Epithelial cell of alveolus of lung (primary cell): ENCODE results near the gene SERPINB8. TPM values are rescaled to one million over a fixed set of nuclear protein-coding genes. Genes with fewer than 3 reads are reported as not detected.

ENCODE experiments used
- total RNA-seq: library from RNA; depleted of rRNA; stranded (reverse); fragments of >200 nt; gene quantifications from 2 replicates; pipeline ENCODE4 v1.2.1, GENCODE V29; 2015

Gene SERPINB8
- 1.4 and 15.6 TPM in 2 replicates for total RNA-seq

GRCh38 chr18:63969942-63970808 is at the start of gene SERPINB8:
SERPINB8 (plus strand) TSS chr18:63970081; CDS start chr18:63978309, 8,228 bp downstream.

GRCh38 chr18:63949068-63949737 is 20.7 kb upstream of the SERPINB8 start, which contains the start of gene HMSD:
HMSD (plus strand) TSS chr18:63949301; CDS start chr18:63953456, 4,155 bp downstream.

Other genes starting within 250 kb of the SERPINB8 start
- 0.91 TPM in 1 of 2 replicates, not detected in the other for gene SERPINB7, start 194.7 kb upstream of the SERPINB8 start, total RNA-seq
- gene SERPINB2, start 82.4 kb upstream of the SERPINB8 start, total RNA-seq, result 1.4 and 19.1 TPM in 2 replicates
- gene SERPINB10, start 62.1 kb upstream of the SERPINB8 start, total RNA-seq, result not detected in 2 replicates
- 0.16 and 0.78 TPM in 2 replicates for gene HMSD, start 20.8 kb upstream of the SERPINB8 start, total RNA-seq
- not detected in 2 replicates for gene LINC00305, start 179.0 kb downstream of the SERPINB8 start, total RNA-seq